Measurements from ENCODE around the gene HSF2BP.
A peak's percentile ranks its signal among the peaks of the same experiment; 100 is the strongest.
"Not testable (repeated sequence)": the region's sequence is repeated elsewhere in the genome, so short reads cannot be mapped to it uniquely, and the experiment has no call there.

The HSF2BP gene

DNA sequence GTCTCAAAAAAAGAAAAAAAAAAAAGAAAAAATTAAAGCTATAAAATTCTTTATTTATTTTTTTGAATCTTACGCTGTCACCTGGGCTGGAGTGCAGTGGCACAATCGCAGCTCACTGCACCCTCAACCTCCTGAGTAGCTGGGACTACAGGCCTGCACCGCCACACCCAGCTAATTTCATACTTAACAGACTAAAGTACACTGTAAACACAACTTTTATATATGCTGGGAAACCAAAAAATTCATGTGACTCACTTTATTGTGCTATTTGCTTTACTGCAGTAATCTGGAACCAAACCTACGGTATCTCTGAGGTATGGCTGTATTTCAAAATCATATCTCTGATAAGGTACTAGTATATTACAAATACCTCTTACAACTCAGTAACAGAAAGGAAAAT is 40.3 kb downstream of the HSF2BP start:
- DNase-seq (ENCODE audit: low spot score) = no peak

- DNase-seq (ENCODE audit: low spot score) = not testable (repeated sequence)
These were observed 42.4 kb downstream of the HSF2BP start for GRCh38 chr21:43616861-43617260.

- no peak for DNase-seq (ENCODE audit: low spot score)
These were observed 44.4 kb downstream of the HSF2BP start for GRCh38 chr21:43614839-43615238.

DNA sequence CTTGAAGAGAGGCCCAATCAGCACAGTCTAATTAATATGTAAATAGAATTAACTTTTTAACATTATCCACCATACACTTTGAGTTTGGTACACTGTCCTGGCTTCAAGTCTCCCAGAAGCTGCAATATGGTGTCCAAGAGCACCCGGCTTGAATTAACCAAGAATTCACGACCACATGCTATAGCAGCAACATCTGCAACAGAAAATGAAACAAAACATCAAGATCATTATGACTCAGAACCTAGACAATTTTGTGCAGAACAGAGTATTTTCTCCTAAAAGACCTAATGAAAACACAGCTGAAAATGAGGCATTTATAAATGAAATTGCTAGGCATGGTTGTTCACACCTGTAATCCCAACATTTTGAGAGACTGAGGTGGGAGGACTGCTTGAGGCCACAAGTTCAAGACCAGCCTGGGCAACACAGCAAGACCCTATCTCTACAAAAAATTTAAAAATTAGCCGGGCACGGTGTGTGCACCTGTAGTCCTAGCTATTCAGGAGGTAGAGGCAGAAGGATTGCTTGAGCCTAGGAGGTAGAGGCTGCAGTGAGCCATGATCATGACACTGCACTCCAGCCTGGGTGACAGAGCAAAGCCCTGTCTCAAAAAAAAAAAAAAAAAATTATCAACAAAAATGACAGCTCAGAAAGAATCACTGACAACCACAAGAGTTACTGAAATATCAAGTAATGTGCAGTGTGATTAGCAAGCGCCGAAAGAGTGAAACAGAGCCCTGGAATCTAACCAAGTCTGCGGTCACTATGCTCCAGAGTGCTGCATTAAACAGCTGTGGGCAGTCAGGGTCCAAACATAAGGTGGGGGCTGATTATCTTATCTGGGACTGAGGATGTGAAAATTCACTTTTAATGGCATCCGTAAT is 45.3 kb downstream of the HSF2BP start:
- no peak for DNase-seq (ENCODE audit: low spot score)

- peak; percentile 30 for DNase-seq (ENCODE audit: low spot score)
These were observed 47.5 kb downstream of the HSF2BP start for GRCh38 chr21:43611598-43612369.

DNA sequence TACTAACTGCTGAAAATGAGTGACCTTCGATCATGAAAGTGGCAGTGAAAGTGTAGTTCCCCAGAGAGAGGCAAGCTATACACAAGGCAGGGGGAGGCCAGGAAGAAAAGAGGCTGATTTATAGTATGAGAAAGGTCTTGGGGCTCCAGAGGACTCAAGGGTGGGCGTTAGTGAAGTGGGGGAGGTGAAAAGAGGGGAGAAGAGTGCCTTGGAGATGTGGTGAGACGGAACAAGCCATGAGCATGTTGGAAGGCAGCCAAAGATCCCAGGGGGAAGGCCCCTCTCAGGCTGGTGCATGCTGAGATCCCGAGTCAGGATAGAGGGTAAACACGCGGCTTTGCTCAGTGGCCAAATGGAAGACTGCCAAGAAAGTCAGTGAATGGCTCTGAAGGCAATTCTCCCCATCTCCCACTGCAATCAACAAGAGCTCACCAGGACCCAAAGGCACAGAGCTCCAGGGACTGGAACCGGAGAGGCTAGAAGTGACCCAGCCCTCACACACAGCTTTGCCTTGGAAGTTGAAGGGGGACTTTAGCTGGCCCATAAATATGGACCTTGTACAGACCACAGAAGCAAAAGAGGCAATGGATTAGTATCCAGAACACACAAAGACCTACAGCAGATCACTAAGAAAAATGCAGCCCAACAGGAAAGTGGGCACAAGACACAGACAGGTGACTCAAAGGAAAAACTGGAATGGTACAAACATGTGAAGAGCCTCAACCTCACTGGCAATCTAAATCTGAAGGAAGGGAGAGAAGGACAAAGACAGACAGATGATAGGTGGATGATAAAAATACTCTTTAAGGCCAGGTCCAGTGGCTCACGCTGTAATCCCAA is 49.6 kb downstream of the HSF2BP start:
- peak; percentile 45 for DNase-seq (ENCODE audit: low spot score)

DNA sequence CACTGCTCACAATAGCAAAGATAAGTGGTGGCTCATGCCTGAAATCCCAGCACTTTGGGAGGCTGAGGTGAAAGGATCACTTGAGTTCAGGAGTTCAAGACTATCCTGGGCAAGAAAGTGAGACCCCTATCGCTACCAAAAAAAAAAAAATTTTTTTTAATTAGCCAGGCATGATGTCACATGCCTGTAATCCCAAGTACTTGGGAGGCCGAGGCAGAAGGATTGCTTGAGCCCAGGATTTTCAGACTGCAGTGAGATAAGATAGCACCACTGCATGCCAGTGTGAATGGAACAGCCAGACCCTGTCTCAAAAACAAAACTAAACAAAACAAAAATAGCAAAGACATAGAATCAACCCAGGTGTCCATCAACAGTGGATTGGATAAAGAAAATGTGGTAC is 50.6 kb downstream of the HSF2BP start:
- DNase-seq (ENCODE audit: low spot score) = no peak

- no peak for DNase-seq (ENCODE audit: low spot score)
These were observed 51.1 kb downstream of the HSF2BP start for GRCh38 chr21:43608225-43608624.

DNA sequence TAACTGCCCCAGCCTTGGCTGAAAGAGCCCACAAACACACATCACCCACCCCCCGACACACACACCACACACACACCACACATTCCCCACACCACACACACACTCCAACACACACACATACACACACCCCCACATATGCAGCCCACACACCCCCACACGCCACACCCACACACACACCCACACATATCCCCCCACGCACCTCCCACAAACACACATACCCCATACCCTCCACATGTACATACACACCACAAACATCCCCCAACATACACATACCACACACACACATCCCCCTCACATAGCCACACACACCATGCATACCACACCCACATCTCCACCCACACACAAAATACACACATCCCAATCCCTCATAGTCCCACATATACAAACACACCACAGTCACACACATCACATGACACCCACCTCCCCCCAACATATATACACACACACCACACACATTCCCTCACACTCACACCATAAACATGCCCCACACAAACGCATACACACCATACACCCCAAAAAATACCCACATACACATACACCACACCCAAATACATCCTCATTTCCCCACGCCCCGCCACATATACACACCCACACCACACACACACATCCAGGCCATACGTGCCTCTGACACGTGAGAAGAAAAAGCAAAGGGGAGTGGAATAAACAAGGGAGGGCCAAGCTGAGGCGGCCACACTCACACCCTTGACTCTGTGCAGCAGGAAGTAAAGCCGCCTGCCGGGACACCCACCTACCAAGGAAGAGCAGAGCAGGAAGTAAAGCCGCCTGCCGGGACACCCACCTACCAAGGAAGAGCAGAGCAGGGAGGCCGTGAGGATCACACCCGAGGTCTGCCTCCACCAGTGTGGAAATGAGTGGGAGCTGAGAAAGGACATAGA is 53.7 kb downstream of the HSF2BP start:
- no peak for DNase-seq (ENCODE audit: low spot score)

- no peak for DNase-seq (ENCODE audit: low spot score)
These were observed 54.6 kb downstream of the HSF2BP start for GRCh38 chr21:43604505-43605204.

- no peak for DNase-seq (ENCODE audit: low spot score)
These were observed 55.4 kb downstream of the HSF2BP start for GRCh38 chr21:43603641-43604504.

DNA sequence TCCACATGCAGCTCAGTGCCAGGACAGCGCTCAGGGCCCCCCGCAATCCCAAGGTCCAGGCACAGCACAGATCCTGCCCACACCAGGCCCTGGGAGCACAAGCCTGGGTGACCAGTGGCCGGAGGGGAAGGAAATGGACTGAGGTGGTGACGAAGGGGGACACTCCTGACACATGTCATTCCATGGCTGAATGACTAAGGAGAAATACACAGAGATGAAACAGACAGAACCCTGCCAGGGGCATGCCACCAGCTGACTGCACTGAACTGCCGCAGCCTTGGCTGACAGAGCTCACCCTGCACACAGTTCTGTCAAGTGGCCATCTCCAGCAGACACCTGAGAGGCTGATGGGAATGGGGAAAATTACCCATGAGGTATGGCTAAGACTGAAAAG is 56.1 kb downstream of the HSF2BP start:
- no peak for DNase-seq (ENCODE audit: low spot score)

- DNase-seq (ENCODE audit: low spot score) = no peak
These were observed 56.7 kb downstream of the HSF2BP start for GRCh38 chr21:43602266-43603232.

- no peak for DNase-seq (ENCODE audit: low spot score)
These were observed 58.5 kb downstream of the HSF2BP start for GRCh38 chr21:43600642-43601402.

DNA sequence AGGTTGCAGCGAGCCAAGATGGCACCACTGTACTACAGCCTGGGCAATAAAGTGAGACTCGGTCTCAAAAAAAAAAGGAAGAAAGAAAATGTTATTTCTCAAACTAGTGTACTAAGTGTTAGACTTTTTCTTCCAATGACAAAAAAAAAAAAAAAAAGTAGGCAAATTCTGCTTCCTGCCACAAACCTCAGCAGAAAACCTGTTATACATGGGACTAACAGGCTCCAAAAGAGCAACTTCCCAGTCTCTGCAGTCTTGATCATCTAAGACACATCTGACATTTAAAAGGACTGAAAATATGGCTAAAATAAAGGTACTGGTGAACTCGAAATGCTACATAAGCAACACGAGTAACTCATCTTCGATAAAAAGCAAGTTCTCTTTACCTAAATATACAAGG is 59.6 kb downstream of the HSF2BP start:
- no peak for DNase-seq (ENCODE audit: low spot score)

GRCh38 chr21:43598416-43599120 is 60.7 kb downstream of the HSF2BP start:
- no peak for DNase-seq (ENCODE audit: low spot score)
